MM.1S (cell line): ENCODE results near the gene TTYH2.

Experiments
- CTCF ChIP-seq: fragments of 300-600 bp; sonication (generic); IDR thresholded peaks from 2 replicates; pipeline ENCODE4 v1.5.1; 2016; ENCODE audit warnings: antibody characterized with exemption, low read length, mixed read lengths
- EZH2phosphoT487 ChIP-seq: fragments of 300-600 bp; sonication (generic); IDR thresholded peaks from 2 replicates; pipeline ENCODE4 v1.6.1; 2018; ENCODE audit warnings: antibody characterized with exemption, low read length

DNA sequence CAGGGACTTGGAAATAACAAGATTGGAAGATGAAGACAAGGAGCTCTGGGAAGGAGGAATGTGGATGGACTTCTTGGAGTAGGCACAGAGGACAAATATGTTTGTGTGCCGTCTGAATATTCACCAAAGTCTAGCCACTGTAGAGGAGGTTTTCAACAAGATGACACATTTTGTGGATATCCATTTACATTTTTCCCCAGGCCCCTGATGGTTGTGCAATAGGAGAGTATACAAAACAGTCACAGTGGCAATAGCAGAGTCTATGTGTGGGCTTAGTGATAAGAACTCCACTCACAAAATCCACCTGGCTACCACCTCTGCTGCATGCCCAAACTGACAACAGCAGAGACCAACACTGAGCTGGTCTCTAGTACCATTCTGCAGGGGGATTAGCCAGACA is 42.4 kb upstream of the TTYH2 start:
- no peak for TF ChIP-seq EZH2phosphoT487
- TF ChIP-seq CTCF = no peak
